CD4-positive, alpha-beta T cell treated with Interleukin-2 at 100 ng/mL for 4 hours (primary cell): ENCODE data around the gene TRAPPC3L.

Source experiments
- DNase-seq: peaks from one replicate; pipeline ENCODE4 v3.0.0-alpha.2; 2020; ENCODE audit warnings: low spot score

The TRAPPC3L gene

DNA sequence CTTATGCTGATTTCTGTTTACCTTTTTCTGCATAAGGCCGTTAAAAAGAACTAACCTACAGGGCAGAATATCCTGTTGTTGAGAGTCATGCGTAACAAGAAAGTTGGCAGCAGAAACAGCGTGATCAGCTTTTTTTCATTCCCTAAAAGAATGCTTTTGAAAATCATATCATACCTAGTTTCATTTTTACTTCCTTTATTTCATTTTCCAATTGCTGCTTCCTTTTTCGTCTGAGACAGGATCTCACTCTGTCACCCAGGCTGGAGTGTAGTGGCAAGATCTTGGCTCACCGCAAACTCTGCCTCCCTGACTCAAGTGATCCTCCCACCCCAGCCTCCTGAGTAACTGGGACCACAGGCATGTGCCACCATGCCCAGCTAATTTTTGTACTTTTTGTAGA is 80.2 kb downstream of the TRAPPC3L start:
- no peak for DNase-seq

DNA sequence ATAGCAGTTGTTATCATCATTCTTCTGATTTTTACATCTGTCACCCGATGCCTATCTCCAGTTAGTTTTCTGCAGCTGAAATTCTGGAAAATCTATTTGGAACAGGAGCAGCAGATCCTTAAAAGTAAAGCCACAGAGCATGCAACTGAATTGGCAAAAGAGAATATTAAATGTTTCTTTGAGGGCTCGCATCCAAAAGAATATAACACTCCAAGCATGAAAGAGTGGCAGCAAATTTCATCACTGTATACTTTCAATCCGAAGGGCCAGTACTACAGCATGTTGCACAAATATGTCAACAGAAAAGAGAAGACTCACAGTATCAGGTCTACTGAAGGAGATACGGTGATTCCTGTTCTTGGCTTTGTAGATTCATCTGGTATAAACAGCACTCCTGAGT is 82.2 kb downstream of the TRAPPC3L start:
- DNase-seq = no peak

DNA sequence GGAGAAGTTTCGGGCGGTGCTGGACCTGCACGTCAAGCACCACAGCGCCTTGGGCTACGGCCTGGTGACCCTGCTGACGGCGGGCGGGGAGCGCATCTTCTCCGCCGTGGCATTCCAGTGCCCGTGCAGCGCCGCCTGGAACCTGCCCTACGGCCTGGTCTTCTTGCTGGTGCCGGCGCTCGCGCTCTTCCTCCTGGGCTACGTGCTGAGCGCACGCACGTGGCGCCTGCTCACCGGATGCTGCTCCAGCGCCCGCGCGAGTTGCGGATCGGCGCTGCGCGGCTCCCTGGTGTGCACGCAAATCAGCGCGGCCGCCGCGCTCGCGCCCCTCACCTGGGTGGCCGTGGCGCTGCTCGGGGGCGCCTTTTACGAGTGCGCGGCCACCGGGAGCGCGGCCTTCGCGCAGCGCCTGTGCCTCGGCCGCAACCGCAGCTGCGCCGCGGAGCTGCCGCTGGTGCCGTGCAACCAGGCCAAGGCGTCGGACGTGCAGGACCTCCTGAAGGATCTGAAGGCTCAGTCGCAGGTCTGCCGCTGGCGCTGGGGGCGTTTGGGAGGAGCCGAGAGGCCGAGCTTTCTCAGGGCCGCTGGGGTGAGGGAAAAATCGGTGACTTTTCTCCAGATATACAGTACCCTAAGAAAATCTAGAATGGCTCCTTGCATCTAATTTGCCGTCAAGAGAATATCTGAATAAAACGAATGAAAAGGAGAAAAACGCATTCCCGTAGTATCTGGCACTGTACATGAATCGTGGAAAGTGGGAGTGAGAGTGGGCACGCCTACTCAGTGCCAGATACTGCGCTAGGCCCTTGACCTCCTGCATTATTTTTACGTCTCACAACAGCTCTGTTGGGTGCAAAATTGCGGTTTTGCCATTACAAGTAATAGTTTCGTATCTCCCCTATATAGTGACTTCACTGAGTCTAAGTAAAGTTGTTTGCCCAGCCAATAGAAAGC is 83.3 kb downstream of the TRAPPC3L start:
- DNase-seq = peak; percentile 40

DNA sequence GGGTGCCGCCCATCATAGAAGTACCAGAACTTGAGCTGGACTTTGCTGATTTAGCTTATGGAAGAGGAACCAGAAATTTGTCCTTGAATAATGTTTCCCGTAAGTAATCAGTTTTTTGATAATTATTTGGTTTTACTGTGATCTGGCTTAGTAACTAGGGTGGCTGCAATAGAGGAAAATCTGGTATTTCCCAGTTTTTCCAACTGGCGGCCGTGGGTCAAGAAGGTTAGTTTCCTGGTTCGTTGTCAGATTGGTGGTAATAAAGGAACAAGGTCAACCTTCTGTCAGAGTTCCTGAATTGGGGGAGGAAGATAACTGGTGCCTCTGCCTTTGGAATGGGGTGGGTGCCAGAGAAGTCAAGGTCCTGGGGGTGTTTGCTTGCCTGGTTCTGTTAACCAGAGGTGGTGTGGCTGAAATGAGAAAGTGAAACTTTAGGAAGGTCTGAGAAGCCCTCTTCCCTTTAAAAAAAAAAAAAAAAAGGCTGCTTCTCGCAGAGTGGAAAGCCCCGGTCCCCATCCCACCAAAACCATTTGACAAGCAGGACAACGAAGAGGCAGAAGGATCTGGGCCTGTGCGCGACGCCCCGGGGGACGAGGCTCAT is 84.1 kb downstream of the TRAPPC3L start, which contains the start of gene CALHM6:
Gene CALHM6 (plus strand): TSS at position 45 of the 601 bp plus-strand sequence. CDS start 555 bp downstream, at position 600.
- no peak for DNase-seq

DNA sequence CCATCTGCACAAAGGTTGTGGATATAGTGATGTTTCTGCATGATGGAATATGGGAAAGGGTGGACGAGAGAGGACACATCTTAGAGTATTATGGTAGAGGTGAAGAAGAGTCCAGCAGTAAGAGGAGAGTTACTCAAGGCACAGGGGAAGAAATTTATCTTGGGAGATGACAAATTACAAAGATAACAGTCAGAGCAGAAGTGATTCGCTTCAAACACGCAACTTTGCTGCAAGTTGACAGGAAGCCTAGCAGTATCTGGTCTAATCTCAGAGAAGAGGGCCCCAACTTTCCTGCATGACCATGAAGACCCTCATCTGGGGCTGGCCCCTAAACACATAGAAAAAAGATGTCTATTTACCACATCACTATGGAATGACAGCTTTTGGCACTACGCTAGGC is 85.6 kb downstream of the TRAPPC3L start:
- no peak for DNase-seq

DNA sequence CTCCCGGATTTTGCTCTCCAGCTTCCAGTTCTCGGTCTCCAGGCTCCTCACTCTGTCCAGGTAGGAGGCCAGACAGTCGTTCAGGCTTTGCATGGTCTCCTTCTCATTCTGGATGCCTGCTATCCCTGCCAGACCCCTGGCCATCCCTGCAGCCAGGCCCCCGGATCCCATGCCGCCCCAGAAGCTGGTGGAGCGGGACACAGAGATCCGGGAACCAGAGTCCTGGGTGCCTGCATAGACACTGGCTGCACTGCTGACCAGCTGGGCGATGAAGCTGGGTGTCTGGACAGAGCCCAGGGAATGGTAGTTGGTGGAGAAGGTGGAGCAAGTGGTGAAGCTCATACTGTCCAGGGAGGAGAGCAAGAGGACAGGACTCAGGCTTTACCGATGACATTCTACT is 87.2 kb downstream of the TRAPPC3L start:
- no peak for DNase-seq

DNA sequence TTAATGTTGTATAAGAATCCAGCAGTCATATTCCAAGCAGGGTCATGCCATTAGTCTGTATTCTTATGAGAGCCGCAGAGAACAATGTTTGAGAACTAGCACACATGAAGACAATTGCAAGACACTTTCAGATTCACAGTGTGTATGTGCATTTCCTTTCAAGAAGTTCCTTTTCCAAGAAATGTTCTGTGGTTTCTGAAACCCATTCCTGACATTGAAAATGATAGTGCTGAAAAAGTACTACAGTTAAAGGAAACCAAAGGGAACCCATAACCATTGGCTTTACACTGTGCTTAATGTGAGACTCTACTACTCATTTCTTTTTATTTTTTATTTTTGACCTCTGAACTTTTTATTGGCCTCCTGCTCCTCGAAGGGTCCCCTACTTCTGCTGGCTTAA is 88.6 kb downstream of the TRAPPC3L start:
- no peak for DNase-seq

DNA sequence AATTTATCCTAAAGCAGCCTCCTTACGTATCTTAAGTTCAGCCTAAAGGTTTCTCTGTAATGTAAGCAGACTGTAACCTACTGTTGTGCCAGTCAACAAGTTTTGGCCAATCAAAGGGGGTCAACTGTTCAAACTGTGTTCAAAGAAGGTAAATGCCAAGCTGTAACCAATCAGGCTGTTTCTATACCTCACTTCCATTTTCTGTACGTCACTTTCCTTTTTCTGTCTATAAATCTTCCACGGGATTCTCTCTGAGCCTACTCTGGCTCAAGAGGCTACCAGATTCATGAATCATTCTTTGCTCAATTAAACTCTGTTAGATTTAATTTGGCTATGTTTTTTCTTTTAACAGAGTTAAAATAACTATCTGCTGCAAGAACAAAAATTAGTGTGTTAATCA is 89.4 kb downstream of the TRAPPC3L start:
- DNase-seq = no peak

DNA sequence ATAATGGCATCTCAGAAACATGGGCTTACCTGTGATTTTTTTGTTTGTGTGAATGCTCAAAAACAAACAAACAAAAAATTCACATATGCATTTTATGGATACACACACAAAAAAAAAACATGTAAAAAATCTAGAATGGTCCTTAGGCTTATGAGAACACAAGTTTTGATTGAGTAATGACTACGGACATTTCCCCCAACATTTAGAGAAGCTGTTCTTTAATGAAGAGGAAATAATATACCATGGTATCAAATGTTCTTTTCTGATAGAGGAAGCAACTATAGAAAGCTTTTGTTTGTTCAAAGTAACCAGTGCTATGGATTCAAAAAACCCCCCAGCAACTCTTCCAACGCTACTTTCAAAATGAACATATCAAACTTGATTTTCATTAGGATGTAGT is 93.0 kb downstream of the TRAPPC3L start:
- DNase-seq = no peak

DNA sequence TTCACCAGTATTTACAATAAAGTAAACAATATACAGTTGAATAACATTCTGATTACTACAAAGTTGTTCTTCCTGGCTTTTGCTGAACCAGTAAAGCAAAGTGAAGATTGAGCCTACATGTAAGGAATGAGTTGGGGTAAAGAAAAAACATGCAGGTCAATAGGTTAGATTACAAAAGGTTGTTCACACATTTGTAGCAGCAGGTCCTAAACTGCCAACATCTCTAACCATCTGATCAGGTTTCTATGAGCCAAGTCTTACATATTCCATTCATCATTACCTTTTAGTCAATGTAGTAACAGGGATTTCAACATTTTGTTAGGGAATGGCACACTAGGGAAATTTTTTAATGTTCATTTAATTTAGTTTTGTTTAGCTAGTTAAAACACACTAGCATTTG is 93.6 kb downstream of the TRAPPC3L start:
- DNase-seq = no peak

DNA sequence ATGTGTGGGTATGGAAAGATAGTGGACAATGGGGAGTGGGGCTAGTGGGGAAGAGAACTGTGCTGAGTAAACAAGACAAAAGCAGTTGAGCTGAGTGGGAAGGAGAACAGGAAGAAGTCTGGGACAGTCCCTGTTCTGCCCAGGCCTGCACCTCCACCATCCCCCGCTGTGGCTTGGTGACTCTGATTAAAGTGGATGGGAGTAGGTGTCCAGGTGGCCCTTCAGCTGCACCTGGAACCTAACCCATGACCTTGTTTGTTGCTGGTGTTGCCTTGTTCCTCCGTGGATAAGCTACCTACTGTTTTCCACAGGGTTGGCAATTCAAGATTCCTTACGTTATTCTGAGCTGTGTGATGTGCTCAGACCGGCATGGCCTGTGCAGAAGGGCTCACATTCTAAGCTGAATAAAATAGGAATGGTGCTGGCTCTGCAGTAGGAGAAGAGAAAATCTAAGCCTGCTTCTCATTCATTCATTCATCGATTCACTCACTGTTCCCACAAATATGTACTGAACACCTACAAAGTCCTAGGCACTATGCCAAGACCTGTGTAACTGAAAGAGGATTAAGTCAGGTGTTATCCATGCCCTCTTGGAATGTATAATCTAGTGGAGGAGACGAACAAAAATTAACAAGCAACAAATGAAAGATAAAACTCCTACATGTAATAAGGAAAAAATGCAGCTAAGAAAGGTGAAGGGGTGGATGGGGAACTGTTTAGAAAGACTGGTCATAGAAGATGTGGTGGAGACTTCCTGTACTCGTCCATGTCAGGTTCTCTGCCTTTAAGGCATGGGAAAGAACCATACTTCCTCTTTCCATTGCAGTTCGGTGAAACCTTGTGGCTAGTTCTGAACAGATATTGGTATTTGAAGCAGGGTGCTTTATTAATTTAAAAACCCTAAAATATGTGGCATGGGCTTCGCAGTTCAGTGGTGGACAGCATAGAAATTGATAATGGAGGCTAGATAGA is 94.4 kb downstream of the TRAPPC3L start:
- no peak for DNase-seq

DNA sequence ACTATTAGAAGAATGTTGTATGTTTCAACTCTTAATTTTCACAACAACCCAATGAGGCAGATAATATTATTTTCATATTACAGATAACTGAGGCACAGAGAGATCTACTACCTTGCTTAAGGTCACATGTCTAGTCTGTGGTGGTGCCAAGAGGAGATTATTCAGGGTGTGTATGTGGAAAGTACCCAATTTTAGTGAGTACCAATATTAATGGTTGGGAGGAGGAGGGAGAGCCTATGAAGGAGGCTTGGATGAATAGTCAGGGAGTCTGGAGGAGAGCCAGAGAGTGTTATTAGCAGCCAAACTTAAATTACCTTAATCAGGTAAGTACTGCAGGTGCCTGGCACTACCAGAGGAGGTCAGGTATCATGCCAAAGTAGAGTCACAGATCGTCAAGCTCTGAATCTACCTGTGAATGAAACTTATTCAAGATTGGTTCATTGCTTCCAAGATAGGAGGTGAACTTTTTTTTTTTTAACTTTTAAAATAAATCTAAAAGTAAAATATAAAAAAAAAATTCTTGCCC is 95.2 kb downstream of the TRAPPC3L start:
- DNase-seq = no peak

DNA sequence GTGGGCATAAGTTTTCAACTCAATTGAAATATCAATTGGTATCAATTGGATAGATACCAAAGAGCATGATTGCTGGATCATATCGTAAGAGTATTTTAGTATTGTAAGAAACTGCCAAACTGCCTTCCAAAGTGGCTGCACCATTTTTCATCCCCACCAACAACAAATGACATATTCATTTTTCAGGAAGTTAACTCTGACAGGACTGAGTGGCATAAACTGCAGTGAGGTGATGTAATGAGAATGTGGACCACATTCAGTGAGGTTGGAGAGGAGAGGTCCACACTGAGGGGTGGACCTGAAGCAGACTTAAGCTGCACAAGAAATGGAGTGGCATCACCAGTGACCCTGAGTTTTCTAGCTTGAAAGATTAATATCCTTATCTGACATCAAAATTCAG is 95.9 kb downstream of the TRAPPC3L start:
- DNase-seq = no peak

DNA sequence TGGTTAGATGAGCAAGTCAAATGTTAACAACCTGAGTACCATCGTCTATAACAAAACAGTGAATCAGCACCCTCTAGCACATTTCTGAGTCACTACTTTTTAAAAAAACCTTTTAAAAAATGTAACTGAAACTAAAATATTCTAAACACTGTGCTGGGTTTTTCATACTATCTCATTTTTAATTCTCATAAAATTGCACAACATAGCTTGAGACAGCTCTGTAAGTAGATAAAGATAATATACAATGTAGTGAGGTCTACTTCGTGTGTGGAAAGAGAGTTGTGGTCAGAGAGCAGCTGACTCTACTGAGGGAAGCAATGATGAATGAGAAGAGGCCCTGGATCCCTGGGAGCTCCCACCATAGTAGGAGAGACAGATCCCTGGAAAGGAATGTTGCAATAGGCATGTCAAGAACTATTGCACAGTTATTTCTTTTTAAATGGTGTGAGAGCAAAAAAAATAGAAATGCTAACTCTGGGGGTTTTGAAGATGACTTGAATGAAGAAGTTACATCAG is 97.9 kb downstream of the TRAPPC3L start:
- no peak for DNase-seq

DNA sequence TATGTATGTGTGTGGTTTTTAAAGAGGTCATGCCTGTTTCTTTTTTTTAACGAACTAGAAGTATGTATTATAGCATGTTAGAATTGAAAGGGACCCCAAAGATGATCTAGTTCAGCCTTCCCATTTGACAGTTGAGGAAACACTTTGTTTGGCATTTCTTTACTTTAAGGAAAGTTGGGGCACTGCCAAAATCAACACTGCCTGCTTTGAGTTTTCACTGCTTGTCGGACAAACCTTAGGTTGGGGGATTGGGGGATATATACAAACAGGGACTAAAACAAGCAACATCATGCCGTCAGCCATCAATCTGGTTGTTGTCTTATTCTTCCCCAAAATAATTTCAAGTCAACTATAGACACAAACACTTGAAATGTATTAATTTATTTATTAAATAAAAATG is 98.4 kb downstream of the TRAPPC3L start:
- no peak for DNase-seq

DNA sequence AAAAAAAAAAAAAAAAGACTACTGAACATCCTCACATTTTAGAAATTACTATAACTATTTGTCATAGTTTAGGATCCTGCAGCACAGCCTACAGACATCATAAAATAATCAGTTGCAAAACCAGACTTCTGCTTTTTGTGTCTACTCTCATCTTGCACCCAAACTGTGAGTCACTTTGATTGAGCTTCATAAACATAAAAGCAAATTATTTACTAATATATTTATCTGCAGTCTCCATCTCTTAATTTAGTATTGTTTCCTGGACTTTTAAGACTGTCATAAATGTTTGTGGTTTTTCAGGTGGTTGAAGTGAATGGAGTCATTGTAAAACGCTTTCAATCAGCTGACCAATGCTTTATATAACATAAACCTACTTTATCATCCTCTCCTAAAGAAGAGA is 99.1 kb downstream of the TRAPPC3L start:
- DNase-seq = peak; percentile 6

DNA sequence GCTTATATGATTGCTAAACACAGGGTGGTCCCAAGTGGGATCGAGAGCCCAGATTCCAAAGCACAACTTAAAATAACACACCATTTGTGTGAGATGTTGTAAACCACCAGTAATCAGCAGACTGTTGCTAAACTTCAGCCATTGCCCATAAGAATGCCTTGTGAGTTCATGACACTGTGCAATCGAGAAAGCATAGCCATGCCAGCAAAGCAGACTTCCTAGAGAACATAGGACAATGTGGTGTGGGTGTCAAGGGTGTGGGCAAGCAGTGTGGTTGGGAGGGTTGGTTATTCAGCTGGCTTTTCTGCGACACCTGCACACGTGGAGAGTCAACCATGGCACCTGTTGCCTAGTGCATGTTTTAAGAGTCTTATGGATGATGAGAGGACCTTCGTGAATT is 100.4 kb downstream of the TRAPPC3L start:
- DNase-seq = no peak
